GM19035 (cell line): ENCODE data around the gene STK35.
"Not testable (repeated sequence)": the region's sequence is repeated elsewhere in the genome, so short reads cannot be mapped to it uniquely, and the experiment has no call there.

Experiments
- ATAC-seq: cut with Tn5 transposase; IDR thresholded peaks from one replicate; pipeline ENCODE4 v1.9.1; 2021; ENCODE audit not compliant: unreplicated experiment

The STK35 gene

DNA sequence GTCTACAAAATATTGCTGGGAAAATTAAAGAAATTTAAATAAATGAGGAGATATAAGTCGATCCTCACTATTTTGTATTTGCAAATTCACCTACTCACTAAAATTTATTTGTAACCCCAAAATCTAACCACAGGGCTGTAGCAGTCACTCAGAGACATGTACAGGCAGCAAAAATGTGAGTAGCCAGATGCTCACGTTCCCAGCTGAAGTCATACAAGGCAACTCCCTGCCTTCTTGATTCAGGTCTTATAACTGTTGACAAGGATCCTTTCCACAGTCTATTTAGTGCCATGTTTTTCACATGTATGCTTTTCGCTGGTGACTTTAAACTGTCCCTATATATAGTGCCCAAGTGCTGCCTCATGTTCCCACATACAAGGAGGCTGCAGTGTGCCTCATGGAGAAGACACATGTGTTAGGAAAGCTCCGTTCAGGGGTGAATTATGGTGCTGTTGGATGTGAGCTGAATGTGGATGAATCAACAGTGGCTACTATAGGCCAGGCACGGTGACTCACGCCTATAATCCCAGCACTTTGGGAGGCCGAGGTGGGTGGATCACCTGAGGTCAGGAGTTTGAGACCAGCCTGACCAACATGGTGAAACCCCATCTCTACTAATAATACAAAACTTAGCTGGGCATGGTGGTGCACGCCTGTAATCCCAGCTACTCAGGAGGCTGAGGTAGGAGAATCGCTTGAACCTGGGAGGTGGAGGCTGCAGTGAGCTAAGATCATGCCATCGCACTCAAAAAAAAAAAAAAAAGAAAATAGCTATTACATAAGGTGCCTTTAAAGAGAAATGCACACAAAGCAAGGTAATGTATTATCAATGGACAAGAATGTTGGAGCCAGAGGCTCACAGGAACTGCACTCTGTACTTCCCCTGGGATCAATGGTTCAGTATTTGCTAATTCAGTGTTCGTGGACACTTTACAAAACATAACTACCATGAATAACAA, 55.3 kb downstream of the STK35 start:
- ATAC-seq, result no peak

DNA sequence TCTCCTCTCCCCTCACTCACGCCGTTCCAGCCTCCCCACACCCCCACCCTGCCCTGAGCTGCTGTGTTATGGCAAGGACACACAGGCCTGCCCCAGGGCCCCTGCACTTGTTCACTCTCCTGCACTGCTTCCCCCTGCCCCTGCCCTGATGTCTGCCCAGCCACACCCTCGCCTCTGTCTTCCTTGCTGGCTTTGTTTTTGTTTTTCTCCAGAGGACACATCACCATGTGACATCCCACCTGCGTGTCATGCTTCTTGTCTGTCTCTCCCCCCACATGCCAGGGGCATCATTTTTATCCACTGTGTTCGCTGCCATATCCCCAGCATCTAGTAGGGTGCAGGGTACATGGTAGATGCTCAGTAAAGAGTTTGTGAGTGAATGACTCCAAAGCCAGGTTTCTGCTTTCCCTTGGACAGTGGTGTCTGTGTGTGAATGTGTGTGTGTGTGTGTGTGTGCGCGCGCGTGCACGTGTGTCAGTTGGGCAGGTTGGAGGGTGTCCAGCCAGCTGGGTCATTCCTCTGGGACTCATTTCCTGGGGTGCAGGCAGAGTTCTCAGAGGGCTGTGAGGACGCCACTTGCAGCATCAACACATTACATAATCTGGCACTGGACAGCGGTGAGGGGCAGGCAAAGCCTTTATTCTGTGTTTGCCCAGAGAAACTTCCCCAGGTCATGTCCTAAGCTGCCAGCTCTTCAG, 60.6 kb downstream of the STK35 start:
- ATAC-seq, result no peak

DNA sequence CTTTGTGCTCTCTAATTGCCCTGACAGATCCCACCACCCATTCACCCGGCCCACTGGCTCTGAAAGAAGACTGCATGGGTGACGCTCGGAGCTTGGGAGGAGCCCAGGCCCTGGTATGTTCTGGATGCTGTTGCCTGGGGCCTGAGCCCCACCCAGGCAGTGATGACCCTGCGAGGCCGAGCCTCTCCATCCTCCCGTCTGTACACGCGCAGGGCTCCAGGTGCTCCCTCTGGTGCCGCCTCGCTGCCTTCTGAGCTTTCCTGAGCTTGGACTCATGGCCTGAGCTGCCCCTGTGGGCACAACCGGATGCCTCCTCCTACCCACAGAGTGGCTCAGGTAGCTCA, 61.2 kb downstream of the STK35 start:
- ATAC-seq, result no peak

DNA sequence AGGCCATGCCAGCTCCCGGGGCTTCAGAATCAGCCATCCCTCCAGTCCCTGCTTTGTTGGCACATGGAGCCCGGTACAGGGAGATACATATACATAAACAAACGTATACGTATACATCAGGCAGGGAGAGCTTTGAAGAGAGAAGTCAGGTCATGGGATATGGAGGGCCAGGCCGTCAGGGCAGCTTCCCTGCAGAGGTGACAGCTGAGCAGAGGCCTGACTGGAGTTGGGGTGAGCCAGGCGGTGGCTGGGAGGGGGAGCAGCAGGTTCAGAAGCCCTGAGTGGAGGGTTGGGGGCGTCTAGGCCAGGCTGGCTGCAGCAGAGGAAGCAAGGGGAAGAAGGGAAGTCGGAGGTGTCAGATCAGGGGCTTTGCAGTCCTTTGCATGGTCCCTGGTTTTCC, 61.7 kb downstream of the STK35 start:
- no peak for ATAC-seq

DNA sequence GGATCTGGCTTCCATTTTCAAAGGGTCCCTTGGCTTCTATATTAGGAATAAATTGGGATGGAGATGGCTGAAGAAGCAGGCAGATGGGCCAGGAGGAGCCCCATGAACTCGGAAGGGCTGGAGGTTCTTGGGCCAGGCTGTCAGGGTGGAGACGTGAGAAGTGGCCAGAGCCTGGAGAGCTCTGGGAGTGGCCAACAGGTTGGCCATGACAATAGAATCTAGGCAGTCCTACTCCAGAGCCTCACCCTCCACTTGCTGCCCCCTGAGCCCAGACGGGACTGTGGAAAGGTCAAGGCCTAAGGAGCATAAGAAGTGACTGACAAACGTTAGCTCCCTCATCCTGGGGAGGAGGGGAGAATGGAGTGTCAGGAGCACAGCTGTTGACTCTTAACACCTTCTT, 62.1 kb downstream of the STK35 start:
- no peak for ATAC-seq

DNA sequence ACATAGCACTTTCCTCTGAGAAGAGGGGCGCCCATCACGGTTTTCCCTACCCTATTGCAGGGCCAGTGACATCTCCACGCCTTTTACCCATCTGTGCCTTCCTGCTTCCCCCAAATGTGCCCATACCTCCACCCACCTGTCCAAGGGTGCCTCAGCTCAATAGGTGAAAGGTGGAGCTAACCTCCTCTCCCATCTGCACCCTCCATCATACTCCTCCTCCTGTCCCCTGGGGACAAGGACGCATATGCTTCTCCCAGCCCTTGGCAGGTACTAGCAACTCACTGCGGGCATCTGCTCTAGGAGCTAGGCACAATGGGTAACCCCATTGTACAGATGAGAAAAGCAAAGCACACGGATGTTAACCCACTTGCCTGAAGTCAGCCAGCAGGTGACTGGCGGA, 62.8 kb downstream of the STK35 start:
- ATAC-seq, result no peak

DNA sequence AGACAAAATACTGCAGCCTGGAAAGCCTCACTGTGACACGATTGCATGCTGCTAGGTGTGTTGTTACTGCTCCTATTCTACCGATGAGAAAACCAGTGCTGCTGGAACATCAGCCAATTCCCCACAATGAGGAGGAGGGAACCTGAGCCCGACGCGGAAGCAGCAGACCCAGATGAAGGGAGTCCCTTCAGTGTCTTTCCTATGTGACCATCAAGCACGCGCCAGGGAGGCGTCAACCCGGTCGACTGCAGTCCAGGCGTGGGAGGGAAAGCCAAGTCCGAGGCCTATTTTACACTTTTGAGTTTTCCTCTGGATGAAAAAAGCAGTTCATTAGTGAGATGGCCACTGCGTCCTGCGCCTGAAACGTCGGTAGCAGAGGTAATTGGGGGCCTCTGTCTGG, 63.3 kb downstream of the STK35 start:
- ATAC-seq, result no peak

DNA sequence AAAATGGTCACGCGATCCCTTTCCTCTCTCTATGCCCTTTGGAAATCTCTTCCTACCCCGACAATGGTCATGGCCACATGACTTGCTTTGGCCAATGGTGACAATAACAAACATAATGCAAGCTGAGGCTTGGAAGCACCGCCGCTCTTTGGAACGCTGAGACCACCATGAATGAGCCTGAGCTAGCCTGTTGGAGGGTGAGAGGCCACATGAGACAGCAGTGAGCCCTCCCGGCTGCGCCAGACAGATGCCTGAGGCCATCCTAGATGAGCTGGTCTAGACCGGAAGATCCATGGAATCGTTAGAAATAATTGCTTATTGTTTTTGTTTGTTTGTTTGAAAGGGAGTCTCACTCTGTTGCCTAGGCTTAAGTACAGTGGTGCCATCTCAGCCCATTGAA, 64.2 kb downstream of the STK35 start:
- ATAC-seq, result no peak

DNA sequence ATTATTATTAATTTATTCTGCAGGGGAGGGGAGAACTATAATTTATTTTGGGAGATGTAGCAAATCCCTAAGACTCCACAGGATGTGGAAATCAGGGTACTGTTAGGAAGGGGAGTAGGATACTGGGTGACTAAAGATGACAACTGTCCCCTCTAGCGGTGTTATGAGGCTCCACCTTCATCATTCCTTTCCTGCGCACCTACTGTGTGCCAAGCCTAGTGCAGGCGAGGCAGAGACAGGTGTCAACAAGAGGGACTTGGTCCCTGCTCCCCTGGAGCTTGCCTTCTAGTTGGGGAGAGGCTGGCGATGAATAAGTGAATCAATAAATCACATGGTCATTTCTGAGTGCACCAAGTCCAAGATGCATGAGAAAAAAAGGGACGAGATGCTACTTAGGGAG, 65.5 kb downstream of the STK35 start:
- ATAC-seq, result no peak

DNA sequence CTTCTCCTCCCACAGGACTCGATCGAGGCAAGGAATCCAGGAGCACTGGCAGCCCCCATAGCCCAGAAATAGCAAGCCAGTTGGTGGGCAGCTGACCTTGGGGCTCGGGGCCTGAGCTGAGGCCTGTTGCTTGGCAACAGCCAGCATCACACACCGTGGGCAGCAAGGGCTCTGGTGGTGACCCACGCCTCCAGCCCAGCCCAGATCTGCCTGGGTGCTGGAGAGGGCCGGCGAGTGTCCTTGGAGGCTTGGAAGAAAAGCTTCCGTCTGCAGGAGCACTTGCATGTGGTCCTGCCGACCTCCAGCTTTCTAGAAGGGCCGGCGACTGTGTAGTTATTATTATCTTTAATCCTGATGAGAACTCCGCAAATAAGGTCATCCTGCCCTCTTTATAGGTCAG, 67.3 kb downstream of the STK35 start:
- ATAC-seq, result no peak

DNA sequence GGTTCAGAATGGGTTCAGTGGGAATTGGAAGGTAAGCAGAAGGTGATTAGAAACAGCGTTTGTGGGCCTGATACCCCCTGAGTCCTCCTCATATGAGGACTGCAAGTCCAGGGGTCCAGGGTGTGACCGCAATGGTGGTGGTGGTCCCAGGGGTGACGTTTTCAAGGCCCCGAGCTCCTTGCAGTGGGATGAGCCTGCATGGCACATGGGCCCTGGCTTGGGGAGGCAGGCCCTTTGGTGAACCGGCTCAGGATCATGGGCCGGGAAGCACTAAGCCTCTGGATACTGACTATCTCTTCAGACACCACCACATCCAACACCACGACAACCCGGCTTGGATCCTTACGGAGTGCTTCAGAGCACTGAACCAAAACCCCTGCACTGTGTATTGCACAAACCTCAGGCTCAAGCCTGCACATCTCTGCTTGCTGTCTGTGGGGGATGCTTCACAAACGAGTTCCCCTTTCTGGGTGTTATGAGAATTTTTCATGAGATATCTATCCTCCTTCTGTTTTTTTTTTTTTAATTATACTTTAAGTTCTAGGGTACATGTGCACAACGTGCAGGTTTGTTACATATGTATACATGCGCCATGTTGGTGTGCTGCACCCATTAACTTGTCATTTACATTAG, 67.9 kb downstream of the STK35 start:
- no peak for ATAC-seq

DNA sequence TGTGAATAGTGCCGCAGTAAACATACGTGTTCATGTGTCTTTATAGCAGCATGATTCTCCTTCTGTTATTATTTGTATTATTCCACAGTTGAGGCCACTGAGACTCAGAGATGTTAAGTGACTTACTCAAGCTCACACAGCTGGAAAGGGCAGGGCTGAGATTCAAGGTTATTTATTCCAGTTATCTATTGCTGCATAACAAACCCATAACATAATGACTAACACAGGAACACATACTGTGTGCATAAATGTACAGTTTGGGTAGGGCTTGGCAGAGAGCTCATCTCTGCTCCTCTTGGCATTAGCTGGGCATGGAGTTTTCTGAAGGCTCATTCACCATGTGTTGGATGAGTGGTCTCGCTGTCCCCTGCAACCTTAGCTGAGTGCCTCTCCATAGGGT, 68.8 kb downstream of the STK35 start:
- ATAC-seq, result no peak

DNA sequence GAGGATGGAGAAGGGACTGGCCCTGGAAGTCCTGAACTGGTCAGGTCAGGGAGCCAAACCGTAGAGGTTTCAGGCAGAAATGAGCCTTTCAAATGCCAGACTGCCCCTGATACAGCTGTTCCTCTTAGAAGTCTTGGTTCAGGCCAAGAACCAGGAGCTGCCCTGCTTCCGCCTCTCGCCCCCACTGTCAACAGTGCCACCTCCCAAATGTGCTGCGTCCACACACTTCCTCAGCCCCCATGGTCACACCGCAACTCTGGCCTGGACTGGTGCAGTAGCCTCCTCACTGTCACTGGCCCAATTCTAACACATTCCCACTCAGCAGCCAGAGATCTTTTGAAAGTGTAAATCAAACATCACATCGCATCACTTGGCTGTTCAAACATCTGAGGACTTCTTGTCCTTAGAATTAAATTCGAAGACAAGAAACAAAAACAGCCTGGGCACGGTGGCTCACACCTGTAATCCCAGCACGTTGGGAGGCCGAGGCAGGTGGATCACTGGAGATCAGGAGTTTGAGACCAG, 69.7 kb downstream of the STK35 start:
- no peak for ATAC-seq

DNA sequence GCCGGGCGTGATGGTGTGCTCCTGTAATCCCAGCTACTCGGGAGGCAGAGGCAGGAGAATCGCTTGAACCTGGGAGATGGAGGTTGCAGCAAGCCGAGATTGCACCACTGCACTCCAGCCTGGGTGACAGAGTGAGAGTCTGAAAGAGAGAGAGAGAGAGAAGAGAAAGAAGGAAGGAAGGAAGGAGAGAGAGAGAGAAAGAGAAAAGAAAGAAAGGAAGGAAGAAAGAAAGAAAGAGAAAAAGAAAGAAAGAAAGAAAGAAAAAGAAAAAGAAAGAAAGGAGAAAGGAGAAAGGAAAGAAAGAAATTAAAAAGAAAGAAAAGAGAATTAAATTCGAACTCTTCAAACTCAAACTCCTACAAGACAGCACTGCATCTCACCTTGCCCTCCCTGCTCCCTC, 70.2 kb downstream of the STK35 start:
- ATAC-seq, result not testable (repeated sequence)

DNA sequence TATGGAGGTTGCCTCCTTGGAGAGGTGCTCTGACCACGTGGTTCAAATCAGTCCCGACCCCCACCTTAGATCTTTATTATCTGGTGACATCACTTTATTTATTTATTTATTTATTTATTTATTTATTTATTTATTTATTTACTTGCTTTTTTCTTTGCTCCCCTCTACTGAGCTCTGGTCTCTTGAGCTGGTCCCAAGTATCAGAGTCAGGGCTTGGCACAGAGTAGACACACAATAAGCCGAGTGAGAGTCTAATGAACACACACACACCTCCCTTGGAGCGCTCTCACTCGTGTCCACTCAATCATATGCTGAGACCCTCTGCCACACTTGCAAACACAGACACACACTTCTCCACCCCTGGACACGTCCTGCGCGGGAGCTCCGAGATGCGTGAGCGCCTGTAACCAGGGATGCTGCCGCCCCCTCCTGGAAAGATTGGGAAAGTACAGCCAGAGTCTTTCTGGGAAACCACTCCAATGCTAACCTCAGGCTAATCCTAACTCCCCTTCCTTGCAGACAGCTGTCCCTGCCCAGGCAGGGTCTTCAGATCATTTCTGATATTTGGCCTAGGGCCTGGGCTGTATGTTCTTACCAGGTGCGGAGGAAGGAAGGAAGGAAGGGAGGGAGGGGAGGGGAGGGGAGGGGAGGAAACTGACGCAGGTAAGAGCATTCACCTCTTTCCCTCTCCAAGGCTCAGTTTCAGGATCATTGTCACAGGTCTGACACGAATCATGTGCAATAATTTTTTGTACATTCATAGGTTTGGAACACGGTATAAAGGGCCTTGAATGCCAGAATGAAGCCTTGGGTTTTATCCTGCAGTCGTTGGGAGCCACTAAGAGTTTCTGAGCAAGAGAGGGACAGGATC, 70.9 kb downstream of the STK35 start:
- ATAC-seq, result no peak

DNA sequence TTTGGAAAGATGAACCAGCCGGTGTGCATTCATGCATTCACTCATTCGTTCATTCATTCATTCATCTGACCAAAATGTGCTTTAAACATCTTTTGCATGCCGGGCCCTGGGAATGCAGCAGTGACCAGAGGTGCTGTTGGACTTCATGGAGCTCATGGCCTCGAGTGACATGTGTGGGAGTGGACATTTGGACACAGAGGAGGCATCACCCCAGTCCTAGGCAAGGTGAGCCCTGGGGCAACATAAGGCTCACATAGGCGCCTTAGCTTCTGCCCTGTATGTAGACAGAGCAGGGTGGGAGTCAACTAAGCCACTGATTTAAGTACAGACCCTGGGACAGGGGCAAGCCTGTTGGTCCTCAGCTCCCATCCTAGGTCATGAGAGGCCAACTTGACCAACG, 71.6 kb downstream of the STK35 start:
- no peak for ATAC-seq

DNA sequence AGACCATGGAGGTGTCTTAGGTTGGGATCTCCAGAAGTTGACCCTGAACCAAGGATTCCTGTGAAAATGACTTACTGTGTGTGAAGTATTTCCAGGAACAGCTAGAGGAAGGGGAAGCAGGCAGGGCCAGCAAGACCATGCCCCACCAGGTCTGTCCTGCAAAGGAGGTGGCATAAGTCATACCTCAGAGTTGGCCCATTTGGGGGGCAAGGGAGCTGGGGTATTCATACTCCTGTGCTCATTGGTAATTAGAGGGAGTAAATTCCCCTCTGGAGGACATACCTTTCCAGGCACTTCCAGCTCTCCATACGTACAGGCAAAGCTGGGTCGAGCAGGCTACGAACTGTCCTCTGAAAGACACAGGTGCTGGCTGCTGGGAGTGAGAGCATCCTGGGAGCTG, 72.4 kb downstream of the STK35 start:
- no peak for ATAC-seq

DNA sequence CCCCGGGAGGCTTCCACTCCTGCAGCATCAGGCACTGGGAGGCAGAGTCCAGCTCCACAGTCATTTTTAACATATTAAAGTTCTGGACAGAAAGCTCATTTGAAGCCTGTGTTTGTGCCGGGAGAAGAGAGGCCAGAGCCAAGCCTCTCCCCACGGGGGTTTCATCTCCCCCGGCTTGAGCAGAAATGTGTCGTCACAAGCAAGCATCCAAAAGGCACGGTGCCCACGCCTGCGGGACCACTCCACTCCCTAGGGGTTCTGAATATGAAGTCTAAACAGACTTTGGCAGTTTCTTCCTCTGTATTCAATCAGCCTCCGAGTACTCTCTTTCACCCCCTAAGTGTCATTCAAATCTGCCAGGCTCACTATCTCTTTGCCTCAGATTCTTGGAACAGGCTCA, 75.3 kb downstream of the STK35 start:
- ATAC-seq, result no peak

DNA sequence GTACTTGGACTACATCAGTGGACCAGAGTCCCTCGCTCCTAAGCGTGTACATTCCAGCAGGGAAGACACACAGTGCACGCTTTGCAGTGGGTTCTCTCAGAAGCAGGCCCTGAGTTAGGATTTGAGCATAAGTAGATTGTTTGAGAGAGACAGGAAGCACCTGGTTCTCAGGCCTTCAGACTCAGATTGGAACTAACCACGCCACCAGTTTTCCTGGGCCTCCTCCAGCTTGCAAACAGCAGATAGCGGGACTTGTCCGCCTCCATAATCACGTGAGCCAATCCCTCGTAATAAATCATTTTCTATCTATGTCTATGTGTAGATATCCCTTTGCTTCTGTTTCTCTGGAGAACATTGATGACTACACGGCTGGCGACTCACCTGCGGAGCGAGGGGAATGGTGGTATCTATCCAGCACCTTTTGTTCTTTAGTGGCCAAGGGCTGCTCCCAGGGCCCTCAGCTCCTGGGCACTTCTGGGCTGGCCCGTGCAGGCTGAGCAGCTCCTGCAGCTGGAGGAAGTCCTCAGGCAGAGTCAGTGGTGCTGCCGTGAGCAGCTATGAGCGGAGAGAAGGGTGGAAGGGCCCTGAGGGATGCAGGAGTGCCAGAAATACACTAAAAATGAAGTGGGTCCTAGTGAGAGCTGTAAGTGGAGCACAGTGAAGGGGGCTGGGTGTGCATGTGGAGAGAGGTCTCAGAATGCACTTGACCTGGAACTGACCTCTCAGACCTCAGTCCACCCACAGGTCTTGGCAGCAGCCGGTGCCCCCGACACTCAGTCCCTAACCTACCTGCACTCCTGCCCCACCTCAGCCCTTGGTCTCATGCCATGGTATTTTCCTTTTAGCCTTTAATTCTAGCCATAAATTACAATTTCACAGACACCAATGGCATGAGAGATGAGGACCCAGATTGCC, 76.9 kb downstream of the STK35 start:
- ATAC-seq, result no peak

DNA sequence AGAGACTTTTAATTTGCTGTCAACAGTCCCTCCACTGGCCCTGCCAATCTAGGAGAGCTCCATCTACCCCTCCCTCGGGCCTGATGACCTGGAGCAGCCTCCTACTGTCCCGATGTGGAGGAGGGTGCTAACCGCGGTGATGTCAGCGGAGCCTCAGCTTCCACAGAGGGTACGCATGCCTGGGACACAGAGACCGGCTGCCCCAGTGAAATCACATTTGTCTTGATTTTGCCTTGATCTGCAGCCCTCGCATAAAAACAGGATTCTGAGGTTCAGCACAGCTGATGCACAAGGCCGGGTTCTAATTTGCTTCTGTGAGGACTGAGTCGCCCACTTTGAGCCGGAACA, 77.6 kb downstream of the STK35 start:
- no peak for ATAC-seq
